Effector CD8-positive, alpha-beta T cell (primary cell): ENCODE results near the gene ACTR5.
A peak's percentile ranks its signal among the peaks of the same experiment; 100 is the strongest.
"Not testable (repeated sequence)": the region's sequence is repeated elsewhere in the genome, so short reads cannot be mapped to it uniquely, and the experiment has no call there.

Experiments used
- DNase-seq: peaks from one replicate; lab custom pipeline; 2025; lab: John Stamatoyannopoulos, UW

Gene ACTR5

GRCh38 chr20:38766071-38766470 lies 17.8 kb downstream of the ACTR5 start:
- no peak for DNase-seq

GRCh38 chr20:38769376-38770295 lies 21.4 kb downstream of the ACTR5 start:
- no peak for DNase-seq

- no peak for DNase-seq
Measured at GRCh38 chr20:38770546-38770945, 22.3 kb downstream of the ACTR5 start.

- DNase-seq = no peak
Measured at GRCh38 chr20:38770970-38771369, 22.7 kb downstream of the ACTR5 start.

GRCh38 chr20:38771621-38772020 lies 23.4 kb downstream of the ACTR5 start:
- no peak for DNase-seq

- DNase-seq = no peak
Measured at GRCh38 chr20:38774167-38774566, 25.9 kb downstream of the ACTR5 start.

- no peak for DNase-seq
Measured at GRCh38 chr20:38776363-38776762, 28.1 kb downstream of the ACTR5 start.

- no peak for DNase-seq
Measured at GRCh38 chr20:38779247-38780097, 31.2 kb downstream of the ACTR5 start.

- DNase-seq = no peak
Measured at GRCh38 chr20:38782275-38782674, 34.0 kb downstream of the ACTR5 start.

GRCh38 chr20:38787870-38788269 lies 39.6 kb downstream of the ACTR5 start:
- DNase-seq = no peak

GRCh38 chr20:38789503-38790199 lies 41.4 kb downstream of the ACTR5 start:
- no peak for DNase-seq

GRCh38 chr20:38790200-38791053 lies 42.2 kb downstream of the ACTR5 start:
- DNase-seq = peak; percentile 49

GRCh38 chr20:38791291-38791690 lies 43.0 kb downstream of the ACTR5 start:
- DNase-seq = no peak

GRCh38 chr20:38791940-38792339 lies 43.7 kb downstream of the ACTR5 start:
- DNase-seq = no peak

- not testable (repeated sequence) for DNase-seq
Measured at GRCh38 chr20:38794057-38794456, 45.8 kb downstream of the ACTR5 start.

- no peak for DNase-seq
Measured at GRCh38 chr20:38798266-38798665, 50.0 kb downstream of the ACTR5 start.

- no peak for DNase-seq
Measured at GRCh38 chr20:38799203-38799602, 50.9 kb downstream of the ACTR5 start.

GRCh38 chr20:38800882-38801281 lies 52.6 kb downstream of the ACTR5 start:
- no peak for DNase-seq

- no peak for DNase-seq
Measured at GRCh38 chr20:38804221-38804620, 56.0 kb downstream of the ACTR5 start.

- DNase-seq = peak; percentile 68
Measured at GRCh38 chr20:38804682-38805501, 56.6 kb downstream of the ACTR5 start.
